IMR-90 (cell line): ENCODE results near the gene BCKDK. TPM values are rescaled to one million over a fixed set of nuclear protein-coding genes. Genes with fewer than 3 reads are reported as not detected.

Experiments
- ATAC-seq: fragments of 200-7000 bp; cut with Tn5 transposase; 2 replicates; pipeline ENCODE4 v1.9.1; 2020; ENCODE audit warnings: low read depth, mild to moderate bottlenecking, moderate library complexity
- BruUV-seq: library from RNA; stranded (reverse); fragments of 400-500 nt; replicated peaks from 2 replicates; lab custom pipeline; 2021; lab: Mats Ljungman, UMichigan
- CTCF ChIA-PET: fragments of 300-600 bp; formaldehyde crosslinking; extraction: SDS; loops from one replicate; lab custom pipeline; 2021; ENCODE audit warnings: antibody characterized with exemption; lab: Yijun Ruan, JAX
- POLR2A ChIA-PET: fragments of 300-600 bp; sonication (Branson Sonifier 250); formaldehyde crosslinking; loops from one replicate; lab custom pipeline; 2022; ENCODE audit warnings: antibody characterized with exemption; ENCODE audit not compliant: unreplicated experiment; lab: Charles Lee
- DNase-seq: peaks from one replicate; pipeline ENCODE4 v3.0.0; 2013
- H2AFZ ChIP-seq: replicated peaks from 2 replicates; pipeline ENCODE3; 2013; ENCODE audit warnings: low read length, mild to moderate bottlenecking; ENCODE audit not compliant: poor library complexity
- H2AK5ac ChIP-seq: 2 replicates; pipeline ENCODE4 v1.6.1; 2013; ENCODE audit warnings: low read depth, low read length, inconsistent platforms
- H2AK9ac ChIP-seq: replicated peaks from 2 replicates; pipeline ENCODE3; 2013; ENCODE audit warnings: mild to moderate bottlenecking, low read depth, low read length, moderate library complexity; ENCODE audit not compliant: poor library complexity
- H2BK120ac ChIP-seq: 2 replicates; pipeline ENCODE4 v1.6.1; 2013; ENCODE audit warnings: low read depth, low read length, inconsistent platforms
- H2BK15ac ChIP-seq: 3 replicates; pipeline ENCODE4 v1.6.1; 2013; ENCODE audit warnings: low read depth, low read length, inconsistent platforms
- H2BK20ac ChIP-seq: 2 replicates; pipeline ENCODE4 v1.6.1; 2013; ENCODE audit warnings: low read depth, mild to moderate bottlenecking, inconsistent platforms, low read length, moderate library complexity
- H2BK5ac ChIP-seq: 2 replicates; pipeline ENCODE4 v1.6.1; 2013; ENCODE audit warnings: mild to moderate bottlenecking, low read depth, low read length, inconsistent platforms; ENCODE audit not compliant: poor library complexity, severe bottlenecking
- H3K14ac ChIP-seq: replicated peaks from 2 replicates; pipeline ENCODE4 v1.6.1; 2013; ENCODE audit warnings: low read depth, low read length, inconsistent platforms
- H3K18ac ChIP-seq: 2 replicates; pipeline ENCODE4 v1.6.1; 2013; ENCODE audit warnings: low read depth, low read length, control low read depth
- H3K23ac ChIP-seq: 2 replicates; pipeline ENCODE4 v1.6.1; 2013; ENCODE audit warnings: low read depth, low read length, inconsistent platforms
- H3K27ac ChIP-seq: 2 replicates; pipeline ENCODE4 v1.5.1; 2013; ENCODE audit warnings: mild to moderate bottlenecking, control low read depth, low read length; ENCODE audit not compliant: insufficient read depth
- H3K27me3 ChIP-seq: 2 replicates; pipeline ENCODE4 v1.6.1; 2013; ENCODE audit warnings: low read length; ENCODE audit not compliant: control insufficient read depth, insufficient read depth
- H3K36me3 ChIP-seq: 2 replicates; pipeline ENCODE4 v1.6.1; 2013; ENCODE audit warnings: low read length, mixed read lengths; ENCODE audit not compliant: control insufficient read depth, insufficient read depth
- H3K4ac ChIP-seq: 2 replicates; pipeline ENCODE4 v1.6.1; 2013; ENCODE audit warnings: low read depth, low read length, inconsistent platforms
- H3K4me1 ChIP-seq: 2 replicates; pipeline ENCODE4 v1.6.1; 2013; ENCODE audit warnings: low read length, mixed read lengths; ENCODE audit not compliant: control insufficient read depth, insufficient read depth
- H3K4me2 ChIP-seq: 2 replicates; pipeline ENCODE4 v1.6.1; 2013; ENCODE audit warnings: low read depth, mild to moderate bottlenecking, control low read depth, low read length, moderate library complexity
- H3K4me3 ChIP-seq: 2 replicates; pipeline ENCODE4 v1.5.1; 2013; ENCODE audit warnings: low read depth, mild to moderate bottlenecking, control low read depth, low read length, moderate library complexity; ENCODE audit not compliant: insufficient read depth
- H3K56ac ChIP-seq: 2 replicates; pipeline ENCODE4 v1.6.1; 2013; ENCODE audit warnings: low read length, inconsistent platforms; ENCODE audit not compliant: insufficient read depth; ENCODE audit errors: extremely low read depth
- H3K79me1 ChIP-seq, 2 experiments: 2 replicates each; pipeline ENCODE4 v1.6.1; 2013; ENCODE audit warnings: low read length in 2 of 2, inconsistent platforms in 1 of 2, low read depth in 1 of 2
- H3K9ac ChIP-seq: 2 replicates; pipeline ENCODE4 v1.6.1; 2013; ENCODE audit warnings: low read depth, low read length, control low read depth
- H3K9me1 ChIP-seq: 2 replicates; pipeline ENCODE4 v1.6.1; 2013; ENCODE audit warnings: low read length, inconsistent platforms; ENCODE audit not compliant: insufficient read depth
- H3K9me3 ChIP-seq: 2 replicates; pipeline ENCODE4 v1.6.1; 2013; ENCODE audit warnings: low read length; ENCODE audit not compliant: control insufficient read depth, insufficient read depth
- H4K20me1 ChIP-seq: 2 replicates; pipeline ENCODE4 v1.6.1; 2013; ENCODE audit warnings: low read length, inconsistent platforms; ENCODE audit not compliant: insufficient read depth
- H4K5ac ChIP-seq: 2 replicates; pipeline ENCODE4 v1.6.1; 2013; ENCODE audit warnings: mild to moderate bottlenecking, low read depth, low read length, control low read depth
- H4K8ac ChIP-seq, 2 experiments: 2 replicates each; pipeline ENCODE4 v1.6.1; 2013; ENCODE audit warnings: low read depth in 2 of 2, low read length in 2 of 2, control low read depth in 1 of 2, inconsistent platforms in 1 of 2
- H4K91ac ChIP-seq: 2 replicates; pipeline ENCODE4 v1.6.1; 2013; ENCODE audit warnings: low read depth, low read length, inconsistent platforms; ENCODE audit not compliant: insufficient read depth
- CEBPB ChIP-seq: IDR thresholded peaks from 2 replicates; pipeline ENCODE4 v1.6.1; 2012; ENCODE audit warnings: low read depth, low read length, improper control_type of control experiment
- CHD1 ChIP-seq: IDR thresholded peaks from 2 replicates; pipeline ENCODE4 v1.6.1; 2012; ENCODE audit warnings: low read depth, low read length, improper control_type of control experiment
- ELK1 ChIP-seq: fragments of 150-350 bp; IDR thresholded peaks from 2 replicates; pipeline ENCODE4 v1.6.1; 2016; ENCODE audit warnings: low read depth, mild to moderate bottlenecking, low read length, moderate library complexity, borderline replicate concordance
- FOS ChIP-seq: fragments of 150-350 bp; IDR thresholded peaks from 2 replicates; pipeline ENCODE4 v1.6.1; 2016; ENCODE audit warnings: low read depth, low read length
- MAFK ChIP-seq: IDR thresholded peaks from 2 replicates; pipeline ENCODE4 v1.6.1; 2012; ENCODE audit warnings: low read depth, low read length, improper control_type of control experiment
- MAZ ChIP-seq: IDR thresholded peaks from 2 replicates; pipeline ENCODE4 v1.6.1; 2012; ENCODE audit warnings: low read depth, mild to moderate bottlenecking, low read length, improper control_type of control experiment, moderate library complexity, borderline replicate concordance
- MXI1 ChIP-seq: IDR thresholded peaks from 2 replicates; pipeline ENCODE4 v1.6.1; 2012; ENCODE audit warnings: low read depth, mild to moderate bottlenecking, low read length, moderate library complexity, borderline replicate concordance
- POLR2A ChIP-seq: IDR thresholded peaks from 2 replicates; pipeline ENCODE4 v1.6.1; 2012; ENCODE audit warnings: mild to moderate bottlenecking, low read depth, low read length
- RCOR1 ChIP-seq: IDR thresholded peaks from 2 replicates; pipeline ENCODE4 v1.6.1; 2012; ENCODE audit warnings: mild to moderate bottlenecking, low read length, improper control_type of control experiment; ENCODE audit not compliant: insufficient replicate concordance
- SMC3 ChIP-seq: fragments of 150-350 bp; IDR thresholded peaks from 2 replicates; pipeline ENCODE4 v1.6.1; 2016; ENCODE audit warnings: low read depth, mild to moderate bottlenecking, antibody characterized with exemption, low read length, moderate library complexity
- WGBS, 2 experiments: methylation state at CpG; one replicate each; pipeline versions ENCODE4 v1.1.5 to v1.1.7; 2013; ENCODE audit warnings: missing lambda C conversion rate in 2 of 2; ENCODE audit not compliant: insufficient read length in 1 of 2; ENCODE audit errors: extremely low coverage in 2 of 2; 5-methylcytosine and 5-hydroxymethylcytosine counted together
- dilution Hi-C: fragments of 300-500 bp; cut with HindIII; formaldehyde crosslinking; loops from one replicate; pipeline ENCODE4 v1.14.3; 2018; ENCODE audit warnings: low sequenced_read_pairs; ENCODE audit not compliant: unreplicated experiment
- in situ Hi-C: fragments of 300-500 bp; cut with MboI; formaldehyde crosslinking; loops from 3 replicates; pipeline ENCODE4 v1.14.3; 2019; ENCODE audit warnings: low sequenced_read_pairs, inconsistent platforms, mixed read lengths
- intact Hi-C: fragments of 100-400 bp; cut with micrococcal nuclease; formaldehyde crosslinking; loops from 2 replicates; pipeline ENCODE4 v1.10.0; 2022
- polyA plus RNA-seq, 3 experiments: library from polyadenylated mRNA; depleted of rRNA; stranded (reverse); fragments of >200 nt; gene quantifications; 2 replicates each; pipeline ENCODE4 v1.2.3, GENCODE V29; 2012; ENCODE audit warnings: low replicate concordance in 1 of 3
- total RNA-seq: library from RNA; depleted of rRNA; stranded (reverse); fragments of >200 nt; gene quantifications from 2 replicates; pipeline ENCODE4 v1.2.3, GENCODE V29; 2012
- TF ChIP-seq, protein P1 (sequence below): conservative IDR thresholded peaks from 2 replicates; pipeline ENCODE4 v1.5.1; 2012; ENCODE audit warnings: mild to moderate bottlenecking, low read depth, low read length, improper control_type of control experiment

Gene BCKDK
- total and polyA plus RNA-seq, 2 of the 4 experiments (the other 2 are of a cell fraction): 26.0 to 79.3 TPM

GRCh38 chr16:31063843-31064611 is 44.2 kb upstream of the BCKDK start:
- intact Hi-C loops (no loop called here), in situ Hi-C loops (no loop called here), dilution Hi-C loops (no loop called here)
- H2BK120ac ChIP-seq: peak overlapping the region; percentile 96
- peak overlapping the region; percentile 77 for H2BK5ac ChIP-seq
- peak overlapping the region; percentile 99 for H2AK5ac ChIP-seq
- peaks cover 12% of the 10 kb centered on the region for H3K4me1 ChIP-seq
- no peaks in the 10 kb centered on the region; the same call in 1 of the 2 replicates for H4K20me1 ChIP-seq
- H2AFZ ChIP-seq: peak overlapping the region; percentile 90
- H2BK20ac ChIP-seq: peak overlapping the region; percentile 92
- peak overlapping the region; percentile 77 for H3K27ac ChIP-seq
- peak overlapping the region; percentile 97 for H3K23ac ChIP-seq
- CTCF ChIA-PET: interaction anchor here (0.6 kb wide), 1 partner anchor 132 kb away, joined by 5 read pairs; no protein-coding TSS in a partner anchor
- TF ChIP-seq MAFK: no peak
- no peak for TF ChIP-seq FOS
- TF ChIP-seq CHD1: no peak
- no peak for TF ChIP-seq ELK1
- no peak for TF ChIP-seq POLR2A
- no peak for TF ChIP-seq MXI1
- TF ChIP-seq, protein P1, sequence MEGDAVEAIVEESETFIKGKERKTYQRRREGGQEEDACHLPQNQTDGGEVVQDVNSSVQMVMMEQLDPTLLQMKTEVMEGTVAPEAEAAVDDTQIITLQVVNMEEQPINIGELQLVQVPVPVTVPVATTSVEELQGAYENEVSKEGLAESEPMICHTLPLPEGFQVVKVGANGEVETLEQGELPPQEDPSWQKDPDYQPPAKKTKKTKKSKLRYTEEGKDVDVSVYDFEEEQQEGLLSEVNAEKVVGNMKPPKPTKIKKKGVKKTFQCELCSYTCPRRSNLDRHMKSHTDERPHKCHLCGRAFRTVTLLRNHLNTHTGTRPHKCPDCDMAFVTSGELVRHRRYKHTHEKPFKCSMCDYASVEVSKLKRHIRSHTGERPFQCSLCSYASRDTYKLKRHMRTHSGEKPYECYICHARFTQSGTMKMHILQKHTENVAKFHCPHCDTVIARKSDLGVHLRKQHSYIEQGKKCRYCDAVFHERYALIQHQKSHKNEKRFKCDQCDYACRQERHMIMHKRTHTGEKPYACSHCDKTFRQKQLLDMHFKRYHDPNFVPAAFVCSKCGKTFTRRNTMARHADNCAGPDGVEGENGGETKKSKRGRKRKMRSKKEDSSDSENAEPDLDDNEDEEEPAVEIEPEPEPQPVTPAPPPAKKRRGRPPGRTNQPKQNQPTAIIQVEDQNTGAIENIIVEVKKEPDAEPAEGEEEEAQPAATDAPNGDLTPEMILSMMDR: no peak
- TF ChIP-seq CEBPB: no peak
- no peak for TF ChIP-seq MAZ
- no peak for TF ChIP-seq RCOR1
- no peak for TF ChIP-seq SMC3
- H3K56ac ChIP-seq: peak overlapping the region; percentile 82; the same call in 1 of the 2 replicates
- H3K9me3 ChIP-seq: no peaks in the 10 kb centered on the region
- POLR2A ChIA-PET: no interaction called here
- BruUV-seq: no TSS peak
- WGBS, 2 experiments: 96% methylated on average over 36 of the region's 56 CpGs; no CpG with 5 or more reads in 1 of the 2 experiments
- H3K4ac ChIP-seq: peak overlapping the region; percentile 100
- peaks cover 32 to 65% of the 10 kb centered on the region in 2 experiments; a peak in 3 of 4 replicates for H3K79me1 ChIP-seq
- H4K5ac ChIP-seq: peak overlapping the region; percentile 46
- no peak for DNase-seq
- H2BK15ac ChIP-seq: peak overlapping the region; percentile 96; the same call in 1 of the 3 replicates
- ATAC-seq: no peak
- peak overlapping the region; percentile 68 to 100 for H4K8ac ChIP-seq
- H3K36me3 ChIP-seq: peaks cover 22% of the 10 kb centered on the region
- H3K9me1 ChIP-seq: peaks cover 24% of the 10 kb centered on the region
- peak overlapping the region; percentile 55 for H3K9ac ChIP-seq
- H3K4me3 ChIP-seq: no peak overlapping the region
- H4K91ac ChIP-seq: peak overlapping the region; percentile 94
- no peak overlapping the region for H3K4me2 ChIP-seq
- H2AK9ac ChIP-seq: peak overlapping the region; percentile 100
- peak overlapping the region; percentile 31 for H3K18ac ChIP-seq
- no peaks in the 10 kb centered on the region for H3K27me3 ChIP-seq
- peak overlapping the region; percentile 98 for H3K14ac ChIP-seq
